HG02571 (cell line): ENCODE results near the gene CMTM1.

Experiments used
- ATAC-seq: cut with Tn5 transposase; IDR thresholded peaks from one replicate; pipeline ENCODE4 v1.9.1; 2021; ENCODE audit warnings: mild to moderate bottlenecking, moderate library complexity; ENCODE audit not compliant: unreplicated experiment

Gene CMTM1

DNA sequence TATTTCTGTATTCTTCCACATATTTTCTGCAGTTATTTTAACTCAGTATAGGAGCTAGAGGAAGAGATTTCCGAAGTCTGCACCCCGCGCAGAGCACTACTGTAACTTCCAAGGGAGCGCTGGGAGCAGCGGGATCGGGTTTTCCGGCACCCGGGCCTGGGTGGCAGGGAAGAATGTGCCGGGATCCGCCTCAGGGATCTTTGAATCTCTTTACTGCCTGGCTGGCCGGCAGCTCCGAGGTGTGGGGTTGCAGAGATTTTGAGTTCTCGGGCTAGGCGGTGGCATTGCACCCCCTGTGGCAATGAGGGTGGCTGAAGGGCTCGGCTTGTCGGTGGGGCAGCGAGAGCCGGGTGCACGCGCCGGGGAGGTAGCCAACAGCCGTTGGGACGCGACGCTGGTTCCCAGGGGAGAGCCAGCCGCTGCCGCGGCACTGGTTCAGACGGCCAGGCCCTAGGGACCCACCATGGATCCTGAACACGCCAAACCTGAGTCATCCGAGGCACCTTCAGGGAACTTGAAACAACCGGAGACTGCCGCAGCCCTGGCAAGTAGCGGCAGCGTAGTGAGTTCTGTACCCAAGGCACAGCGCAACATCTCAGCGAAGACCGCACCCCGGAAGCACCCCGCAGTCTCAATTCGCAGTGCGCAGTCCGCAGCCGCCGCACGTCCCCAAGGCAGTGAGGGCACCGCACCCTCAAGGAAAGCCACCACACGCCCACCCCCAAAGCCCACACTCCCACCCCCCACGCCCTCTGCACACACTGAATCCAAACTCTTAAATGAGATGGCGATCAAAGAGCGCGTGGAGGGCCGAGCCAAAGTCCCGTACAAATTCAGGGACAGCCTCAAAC, at the start of gene CMTM1:
TSS of gene CMTM1 (plus strand) at position 389 of the 851 bp plus-strand sequence. CDS start at position 464, 75 bp downstream.
- ATAC-seq, result no peak

DNA sequence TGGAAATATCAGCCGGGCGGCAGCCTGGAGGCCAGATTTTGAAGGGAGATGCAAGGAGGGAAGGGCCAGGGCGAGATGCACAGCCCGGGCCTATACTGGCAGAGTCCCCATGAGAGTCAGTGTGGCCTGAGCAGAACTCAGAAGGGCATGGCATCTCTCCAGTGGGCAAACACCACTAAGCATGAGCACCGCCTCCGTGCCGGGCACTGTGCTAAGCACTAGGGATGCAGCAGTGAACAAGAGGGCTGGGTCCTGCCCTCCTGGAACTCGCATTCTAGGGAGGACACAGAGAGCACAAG, 49.8 kb upstream of the CMTM1 start:
- ATAC-seq, result no peak

DNA sequence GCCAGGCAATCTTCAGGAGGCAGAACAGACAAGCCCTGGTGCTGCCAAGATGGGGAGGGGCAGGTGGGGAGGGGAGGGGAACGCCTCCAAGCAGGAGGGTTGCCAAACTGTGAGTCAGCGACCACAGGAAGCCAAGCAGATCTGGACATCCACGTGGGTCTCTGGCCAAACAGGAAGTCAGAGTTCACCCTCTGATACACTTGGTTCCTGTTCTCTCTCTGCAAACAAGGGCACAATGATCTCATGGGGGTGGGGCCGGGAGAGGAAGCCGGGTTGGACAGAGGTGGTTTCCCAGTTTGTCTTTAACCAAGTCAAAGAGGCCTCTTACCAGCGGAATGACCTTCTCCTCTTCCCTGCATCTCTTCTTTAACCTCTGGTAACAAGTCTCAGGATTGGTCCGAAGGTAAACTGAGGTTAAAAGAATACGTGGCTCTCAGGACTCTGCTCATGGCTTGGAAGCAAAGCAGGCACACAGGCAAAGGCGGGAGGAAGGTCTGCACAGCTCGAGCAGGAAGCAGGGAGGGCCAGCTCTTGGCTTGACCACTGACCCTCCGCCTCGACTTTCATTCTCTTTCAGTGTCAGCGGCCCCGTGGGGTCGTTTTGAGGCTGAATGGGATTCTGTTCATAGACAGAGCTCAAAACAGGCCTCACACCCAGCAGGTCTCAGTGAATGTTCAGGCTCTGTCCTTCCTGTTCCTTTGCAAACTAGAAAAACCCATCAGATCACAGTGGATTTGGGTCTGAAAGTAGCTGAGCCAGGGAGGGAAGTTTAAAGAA, 49.2 kb upstream of the CMTM1 start:
- peak; percentile 95 for ATAC-seq

GRCh38 chr16:66517586-66518263, 48.5 kb upstream of the CMTM1 start:
- no peak for ATAC-seq

DNA sequence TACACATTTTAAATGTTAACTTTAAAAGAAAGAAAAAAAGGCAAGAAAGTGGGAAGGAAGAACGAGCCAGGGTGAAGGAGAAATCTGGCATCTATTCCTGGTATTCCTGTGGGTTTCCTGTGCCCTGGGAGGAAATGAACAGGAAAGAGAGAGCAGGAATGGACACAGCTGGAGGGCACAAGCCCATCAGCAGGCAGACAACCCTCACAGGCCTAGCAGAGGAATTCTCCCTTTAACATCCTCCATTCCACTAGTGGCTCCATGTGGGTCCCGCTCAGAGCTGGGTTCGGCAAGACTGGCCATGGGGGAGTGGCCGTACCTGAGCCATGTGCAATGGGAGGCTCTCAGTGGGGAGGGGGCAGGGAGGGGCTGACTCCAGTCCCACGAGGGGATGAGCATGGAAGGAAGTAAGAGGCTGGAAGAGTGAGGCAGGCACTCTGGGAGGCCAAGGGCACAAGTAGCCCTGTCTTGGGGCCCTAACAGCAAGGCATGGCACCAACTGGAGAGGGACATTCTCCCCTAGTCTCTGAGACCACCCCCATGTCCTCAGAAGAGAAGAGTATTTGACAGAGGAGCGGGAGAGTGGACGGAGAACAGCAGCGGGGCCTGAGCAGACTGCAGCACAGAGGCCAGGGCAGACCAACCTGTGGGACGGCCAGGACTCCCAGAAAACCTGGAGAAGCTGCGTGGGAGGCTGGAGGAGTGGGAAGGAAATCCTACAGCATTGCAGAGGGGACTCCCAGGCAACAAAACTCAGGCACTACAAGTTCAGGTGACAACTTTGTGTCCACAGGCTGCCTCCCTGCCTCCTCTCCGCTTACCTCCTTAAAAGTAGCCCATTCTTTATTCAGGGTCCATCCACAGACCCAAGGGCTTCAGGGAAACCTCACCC, 46.5 kb upstream of the CMTM1 start:
- ATAC-seq, result no peak

DNA sequence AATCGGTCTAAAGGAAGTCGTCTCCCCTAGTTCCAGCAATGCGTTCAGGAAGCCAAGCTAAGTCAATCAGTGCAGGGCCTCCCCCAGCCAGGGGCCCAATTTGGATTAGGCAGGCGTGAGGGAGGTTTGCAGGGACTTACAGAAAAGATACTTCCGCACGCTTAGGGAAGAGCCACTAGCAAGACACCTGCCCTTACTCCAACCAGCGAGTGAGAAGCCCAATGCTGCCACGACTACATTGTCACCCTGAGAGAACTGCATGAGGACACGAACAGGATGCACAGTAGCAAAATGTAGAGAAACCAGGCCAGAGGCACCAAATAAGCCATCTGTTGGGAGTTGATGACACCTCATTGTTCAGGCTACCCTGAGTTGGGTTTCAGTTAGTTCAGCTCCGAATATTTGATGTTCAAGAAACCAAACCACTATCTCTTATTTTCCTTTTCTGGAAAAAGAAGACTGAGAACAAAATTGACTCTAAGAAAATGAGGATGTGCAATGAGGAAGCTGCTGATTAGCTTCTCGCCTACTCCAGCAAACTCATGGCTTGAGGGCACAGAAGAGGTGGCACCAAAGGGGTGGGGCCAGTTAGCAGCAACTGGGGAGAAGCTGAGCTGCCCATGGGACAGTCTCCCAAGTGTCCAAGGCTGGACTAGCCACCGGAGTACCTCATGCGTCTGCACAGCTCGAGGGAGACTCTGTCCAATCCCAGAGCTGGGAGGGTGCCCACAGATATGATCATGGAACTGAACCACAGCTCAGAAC, 45.7 kb upstream of the CMTM1 start:
- no peak for ATAC-seq

DNA sequence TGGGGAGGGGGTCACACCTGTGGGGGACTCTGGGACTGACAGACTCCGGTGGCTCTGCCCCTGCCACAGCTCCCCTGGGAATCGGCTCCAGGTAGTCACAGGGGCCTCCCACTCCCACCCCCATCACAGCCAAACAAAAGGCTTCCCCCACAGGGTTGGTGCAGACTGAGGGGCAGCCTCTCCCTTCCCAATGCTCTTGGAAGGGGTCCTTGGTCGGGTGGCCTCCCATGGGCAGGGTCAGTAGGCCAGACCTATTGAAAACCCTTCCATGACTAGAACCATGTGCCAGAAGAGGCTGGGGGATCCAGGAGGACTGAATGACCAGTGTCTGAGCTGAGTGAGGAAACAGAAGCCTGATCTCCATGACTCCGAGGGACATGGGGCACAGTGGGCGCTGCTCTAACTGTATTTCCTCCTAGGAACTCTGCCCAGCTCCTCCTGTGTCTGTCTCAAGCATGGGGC, 45.0 kb upstream of the CMTM1 start:
- ATAC-seq, result no peak

GRCh38 chr16:66521951-66522771, 44.1 kb upstream of the CMTM1 start:
- ATAC-seq, result no peak

DNA sequence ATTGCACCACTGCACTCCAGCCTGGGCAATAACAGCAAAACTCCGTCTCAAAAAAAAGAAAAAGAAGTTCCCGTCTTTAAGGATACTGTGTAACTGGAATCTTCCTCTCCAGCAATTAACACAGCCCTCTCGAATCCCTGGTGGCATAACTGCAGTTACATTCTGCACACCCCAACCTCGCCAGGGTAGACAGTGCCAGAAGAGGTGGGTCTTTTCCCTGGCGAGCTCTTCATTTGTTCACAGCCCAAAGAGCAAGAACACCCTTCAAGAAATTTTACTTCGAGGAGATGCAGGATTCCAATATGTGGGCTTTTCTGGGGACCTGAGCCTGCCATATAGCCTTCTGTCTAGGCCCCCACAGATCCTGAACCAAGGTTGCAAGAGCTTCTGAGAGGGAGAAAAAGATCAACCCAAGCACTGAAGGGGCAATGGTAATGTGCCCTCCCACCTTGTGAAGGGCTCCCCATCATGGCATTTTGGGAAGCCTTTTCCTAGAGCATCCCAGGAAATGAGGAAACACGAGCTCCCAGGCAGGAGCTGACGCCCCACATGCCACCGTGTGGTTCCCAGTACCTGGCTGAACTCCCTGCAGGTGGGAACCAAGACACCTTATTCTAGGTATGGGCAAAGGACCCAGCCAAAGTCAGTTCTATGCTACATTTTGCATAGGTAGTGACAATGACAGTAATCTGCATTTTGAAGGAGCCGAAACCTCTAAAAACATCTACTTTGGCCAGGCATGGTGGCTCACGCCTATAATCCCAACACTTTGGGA, 43.2 kb upstream of the CMTM1 start:
- ATAC-seq, result no peak

- no peak for ATAC-seq
Measured at GRCh38 chr16:66523861-66524354, 42.3 kb upstream of the CMTM1 start.

DNA sequence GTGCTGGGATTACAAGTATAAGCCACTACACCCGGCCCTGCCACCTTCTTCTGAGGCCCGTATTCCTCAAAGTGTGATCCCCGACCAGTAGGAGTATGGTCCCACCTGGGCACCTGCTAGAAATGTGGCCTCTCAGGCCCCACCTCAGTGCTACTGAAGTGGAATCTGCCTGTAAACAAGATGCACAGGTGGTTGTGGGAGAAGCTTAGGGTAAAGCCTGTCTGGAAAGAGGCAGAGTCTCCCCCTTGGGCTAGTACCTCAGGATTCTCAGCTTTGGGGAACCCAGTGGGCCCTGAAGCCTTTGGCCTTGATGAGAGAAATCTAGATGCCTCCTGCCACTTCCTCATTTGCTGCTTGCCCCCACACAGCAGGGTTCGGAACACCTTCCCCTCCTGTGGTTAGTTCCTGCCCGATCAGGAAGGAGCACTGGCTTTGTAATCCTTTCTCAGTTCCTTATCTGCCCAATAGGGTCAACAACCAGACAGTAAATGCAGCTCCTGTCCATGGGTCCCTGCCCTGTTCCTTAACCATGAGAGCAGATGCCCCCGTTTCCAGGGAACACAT, 41.6 kb upstream of the CMTM1 start:
- peak; percentile 48 for ATAC-seq

- no peak for ATAC-seq
Measured at GRCh38 chr16:66525396-66526180, 40.7 kb upstream of the CMTM1 start.

DNA sequence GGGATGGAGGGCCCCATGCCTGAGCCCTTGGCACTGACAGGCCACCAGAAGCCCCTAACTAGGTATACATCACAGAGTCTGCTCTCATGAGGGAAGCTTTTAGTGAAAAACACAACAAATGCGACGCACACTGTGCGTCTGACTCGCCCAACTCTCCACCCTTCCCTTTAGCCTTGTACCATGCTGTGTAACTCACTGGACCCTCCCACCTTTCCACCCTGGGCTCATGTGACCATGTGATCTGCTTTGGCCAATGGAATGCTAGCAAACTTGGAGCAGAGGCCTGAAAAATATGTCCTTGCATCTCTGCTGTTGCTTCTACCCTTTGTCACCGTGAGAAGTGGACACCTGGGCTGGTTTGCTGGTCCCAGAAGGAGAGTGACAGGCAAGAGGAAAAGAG, 37.9 kb upstream of the CMTM1 start:
- no peak for ATAC-seq

GRCh38 chr16:66529475-66529874, 36.8 kb upstream of the CMTM1 start:
- ATAC-seq, result no peak

GRCh38 chr16:66534376-66534799, 31.9 kb upstream of the CMTM1 start:
- no peak for ATAC-seq

DNA sequence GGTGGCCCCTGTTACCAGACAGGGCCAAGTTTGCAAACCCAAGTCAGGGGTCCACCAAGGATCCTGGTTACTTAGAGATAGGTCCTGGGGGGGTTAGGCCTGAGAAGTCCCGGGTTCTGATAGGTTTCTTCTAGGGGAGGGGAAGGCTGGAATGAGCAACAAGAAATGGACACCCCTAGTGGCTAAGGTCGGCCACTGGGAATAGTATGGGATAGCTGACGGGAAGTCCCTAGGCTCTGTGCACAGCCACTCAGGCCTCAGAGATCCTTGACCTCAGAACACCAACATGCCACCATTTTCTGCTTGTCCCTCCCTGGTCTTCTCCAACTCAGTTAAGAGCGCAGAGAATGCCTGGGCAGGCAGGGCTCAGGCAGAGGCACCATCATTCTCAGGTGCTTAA, 29.7 kb upstream of the CMTM1 start:
- no peak for ATAC-seq

GRCh38 chr16:66537236-66537635, 29.0 kb upstream of the CMTM1 start:
- no peak for ATAC-seq
